H1 (cell line): ENCODE measurements around the gene TBX2. TPM values are rescaled to one million over a fixed set of nuclear protein-coding genes. Genes with fewer than 3 reads are reported as not detected.

Experiments used
- CTCF ChIA-PET: fragments of 300-600 bp; sonication (Branson Sonifier 250); formaldehyde crosslinking; loops from one replicate; lab custom pipeline; 2021; ENCODE audit not compliant: partially characterized antibody; lab: Charles Lee
- POLR2A ChIA-PET: fragments of 300-600 bp; sonication (Branson Sonifier 250); formaldehyde crosslinking; loops from one replicate; lab custom pipeline; 2021; ENCODE audit warnings: inconsistent platforms; ENCODE audit not compliant: partially characterized antibody; lab: Charles Lee
- DNase-seq, 2 experiments: peaks; one replicate each; pipeline versions ENCODE4 v3.0.0 to v3.0.0-alpha.2; 2010 to 2022; ENCODE audit warnings: low spot score in 2 of 2, low read depth in 1 of 2, mixed read lengths in 1 of 2
- FAIRE-seq: peaks from 2 replicates; lab custom pipeline; 2011; peaks lifted over from hg19 to GRCh38; lab: Jason Lieb, UNC
- H2AFZ ChIP-seq: 2 replicates; pipeline ENCODE4 v1.8.1; 2012; ENCODE audit warnings: low read length, inconsistent platforms
- H2AK5ac ChIP-seq: 2 replicates; pipeline ENCODE4 v1.6.1; 2013; ENCODE audit warnings: low read depth, low read length
- H2BK120ac ChIP-seq: replicated peaks from 2 replicates; pipeline ENCODE3; 2013; ENCODE audit warnings: low read depth, low read length, inconsistent platforms
- H2BK12ac ChIP-seq: 2 replicates; pipeline ENCODE4 v1.6.1; 2013; ENCODE audit warnings: low read depth, low read length
- H2BK15ac ChIP-seq: 2 replicates; pipeline ENCODE4 v1.6.1; 2013; ENCODE audit warnings: low read length
- H2BK20ac ChIP-seq: 2 replicates; pipeline ENCODE4 v1.6.1; 2013; ENCODE audit warnings: low read length
- H2BK5ac ChIP-seq: 2 replicates; pipeline ENCODE4 v1.6.1; 2013; ENCODE audit warnings: low read depth, low read length
- H3K14ac ChIP-seq: 2 replicates; pipeline ENCODE4 v1.6.1; 2013; ENCODE audit warnings: inconsistent platforms; ENCODE audit not compliant: insufficient read length
- H3K18ac ChIP-seq: 2 replicates; pipeline ENCODE4 v1.6.1; 2013; ENCODE audit warnings: low read length; ENCODE audit errors: extremely low read depth
- H3K23ac ChIP-seq: 2 replicates; pipeline ENCODE4 v1.6.1; 2013; ENCODE audit warnings: inconsistent platforms; ENCODE audit not compliant: insufficient read length
- H3K23me2 ChIP-seq: 2 replicates; pipeline ENCODE4 v1.6.1; 2013; ENCODE audit warnings: low read depth, low read length
- H3K27ac ChIP-seq: 2 replicates; pipeline ENCODE4 v1.6.1; 2011; ENCODE audit warnings: low read depth, low read length, inconsistent platforms
- H3K27me3 ChIP-seq, 4 experiments: replicated peaks in 1 of 4; 1 replicate in 1 of 4; 2 replicates in 3 of 4; pipeline versions ENCODE4 v1.6.1 to v1.8.1; 2011 to 2013; ENCODE audit warnings: low read length in 3 of 4, mild to moderate bottlenecking in 3 of 4, inconsistent platforms in 2 of 4, mixed read lengths in 2 of 4, moderate library complexity in 1 of 4; ENCODE audit not compliant: control insufficient read depth in 3 of 4, insufficient read depth in 3 of 4; ENCODE audit errors: extremely low read depth in 1 of 4
- H3K36me3 ChIP-seq, 4 experiments: 2 replicates each; pipeline versions ENCODE4 v1.6.1 to v1.8.1; 2011 to 2013; ENCODE audit warnings: mild to moderate bottlenecking in 4 of 4, low read length in 3 of 4, moderate library complexity in 2 of 4, control low read depth in 1 of 4, inconsistent platforms in 1 of 4; ENCODE audit not compliant: insufficient read depth in 4 of 4, control insufficient read depth in 2 of 4
- H3K4ac ChIP-seq: replicated peaks from 2 replicates; pipeline ENCODE3; 2013; ENCODE audit warnings: low read length, low read depth, mixed read lengths, inconsistent platforms; ENCODE audit not compliant: insufficient read length
- H3K4me1 ChIP-seq, 4 experiments: replicated peaks in 1 of 4; 1 replicate in 1 of 4; 2 replicates in 3 of 4; pipeline versions ENCODE4 v1.6.1 to v1.8.1; 2011 to 2013; ENCODE audit warnings: low read length in 3 of 4, inconsistent platforms in 2 of 4, mixed read lengths in 1 of 4; ENCODE audit not compliant: insufficient read depth in 4 of 4, control insufficient read depth in 3 of 4
- H3K4me2 ChIP-seq, 2 experiments: 2 replicates each; pipeline versions ENCODE4 v1.6.1 to v1.8.1; 2011 to 2013; ENCODE audit warnings: low read depth in 2 of 2, low read length in 2 of 2, control low read depth in 1 of 2, inconsistent platforms in 1 of 2, mild to moderate bottlenecking in 1 of 2; ENCODE audit not compliant: insufficient read depth in 1 of 2
- H3K4me3 ChIP-seq, 4 experiments: fragments of 200-600, 300-600 bp in 1 of 4; sonication (generic), shearing (Covaris generic), sonication (Bioruptor Twin) in 1 of 4; 2 replicates each; pipeline versions ENCODE4 v1.5.1 to v1.8.1; 2011 to 2016; ENCODE audit warnings: low read length in 4 of 4, low read depth in 3 of 4, control low read depth in 2 of 4, inconsistent platforms in 2 of 4, mild to moderate bottlenecking in 2 of 4, mixed read lengths in 1 of 4, moderate library complexity in 1 of 4; ENCODE audit not compliant: insufficient read depth in 2 of 4; ENCODE audit errors: extremely low read depth in 1 of 4
- H3K56ac ChIP-seq: replicated peaks from 2 replicates; pipeline ENCODE3; 2013; ENCODE audit warnings: low read depth, mild to moderate bottlenecking, mixed read lengths, low read length, inconsistent platforms; ENCODE audit not compliant: insufficient read length
- H3K79me1 ChIP-seq: 2 replicates; pipeline ENCODE4 v1.6.1; 2013; ENCODE audit warnings: low read depth, low read length, control low read depth
- H3K79me2 ChIP-seq, 2 experiments: 2 replicates each; pipeline versions ENCODE4 v1.6.1 to v1.8.1; 2012 to 2013; ENCODE audit warnings: low read length in 2 of 2, mild to moderate bottlenecking in 2 of 2, inconsistent platforms in 1 of 2; ENCODE audit not compliant: insufficient read depth in 2 of 2, control insufficient read depth in 1 of 2
- H3K9ac ChIP-seq, 4 experiments: replicated peaks in 1 of 4; 1 replicate in 1 of 4; 2 replicates in 3 of 4; pipeline versions ENCODE4 v1.6.1 to v1.8.1; 2011 to 2013; ENCODE audit warnings: low read depth in 3 of 4, low read length in 3 of 4, control low read depth in 2 of 4, mild to moderate bottlenecking in 2 of 4, moderate library complexity in 2 of 4, inconsistent platforms in 1 of 4; ENCODE audit errors: extremely low read depth in 1 of 4
- H3K9me3 ChIP-seq, 2 experiments: 2 replicates each; pipeline versions ENCODE4 v1.6.1 to v1.8.1; 2012 to 2013; ENCODE audit warnings: mild to moderate bottlenecking in 2 of 2, moderate library complexity in 2 of 2, control low read depth in 1 of 2, inconsistent platforms in 1 of 2, low read depth in 1 of 2, low read length in 1 of 2, mixed read lengths in 1 of 2; ENCODE audit not compliant: insufficient read depth in 2 of 2
- H4K20me1 ChIP-seq, 2 experiments: replicated peaks in 1 of 2; 2 replicates each; pipeline versions ENCODE3 to v1.8.1; 2011 to 2013; ENCODE audit warnings: inconsistent platforms in 2 of 2, low read length in 2 of 2, mild to moderate bottlenecking in 1 of 2; ENCODE audit not compliant: insufficient read depth in 2 of 2, control insufficient read depth in 1 of 2
- H4K5ac ChIP-seq: 2 replicates; pipeline ENCODE4 v1.6.1; 2013; ENCODE audit warnings: low read length, low read depth, mixed read lengths, inconsistent platforms; ENCODE audit not compliant: insufficient read length
- H4K8ac ChIP-seq: 2 replicates; pipeline ENCODE4 v1.8.0; 2013; ENCODE audit warnings: mild to moderate bottlenecking, moderate library complexity, low read length, inconsistent platforms; ENCODE audit not compliant: insufficient read depth; ENCODE audit errors: extremely low read depth
- H4K91ac ChIP-seq: replicated peaks from 2 replicates; pipeline ENCODE3; 2013; ENCODE audit warnings: low read length, mixed read lengths, inconsistent platforms; ENCODE audit not compliant: insufficient read length
- BRCA1 ChIP-seq: IDR thresholded peaks from 2 replicates; pipeline ENCODE4 v1.6.1; 2012; ENCODE audit warnings: low read depth, low read length, improper control_type of control experiment
- KDM5A ChIP-seq: fragments of 200-600 bp; IDR thresholded peaks from 2 replicates; pipeline ENCODE4 v1.7.1; 2012; ENCODE audit warnings: mild to moderate bottlenecking, low read length, inconsistent platforms, mixed read lengths
- NANOG ChIP-seq: IDR thresholded peaks from 2 replicates; pipeline ENCODE4 v1.6.1; 2011; ENCODE audit warnings: low read length, low read depth, mild to moderate bottlenecking, inconsistent platforms; ENCODE audit not compliant: insufficient read depth, poor library complexity, severe bottlenecking
- PHF8 ChIP-seq: fragments of 200-600 bp; sonication (generic); conservative IDR thresholded peaks from 2 replicates; pipeline ENCODE4 v1.7.1; 2012; ENCODE audit warnings: low read depth, mild to moderate bottlenecking, inconsistent platforms, low read length, moderate library complexity
- POLR2AphosphoS5 ChIP-seq: IDR thresholded peaks from 2 replicates; pipeline ENCODE4 v1.6.1; 2011; ENCODE audit warnings: low read depth, low read length
- RNF2 ChIP-seq: fragments of 200-900, 300-1000 bp; sonication (generic); IDR thresholded peaks from 2 replicates; pipeline ENCODE4 v1.7.1; 2016; ENCODE audit warnings: borderline replicate concordance, low read depth, mild to moderate bottlenecking, antibody characterized with exemption, low read length; ENCODE audit not compliant: poor library complexity, severe bottlenecking; ENCODE audit errors: missing control alignments
- SIN3A ChIP-seq, 2 experiments: IDR thresholded peaks in 1 of 2; conservative IDR thresholded peaks in 1 of 2; 2 replicates each; pipeline ENCODE4 v1.6.1; 2011 to 2012; ENCODE audit warnings: low read length in 2 of 2, improper control_type of control experiment in 1 of 2, low read depth in 1 of 2, mild to moderate bottlenecking in 1 of 2
- SP4 ChIP-seq: IDR thresholded peaks from 2 replicates; pipeline ENCODE4 v1.6.1; 2012; ENCODE audit warnings: low read length, inconsistent platforms
- SUZ12 ChIP-seq: fragments of 200-600 bp; sonication (generic); IDR thresholded peaks from 2 replicates; pipeline ENCODE4 v1.6.1; 2012; ENCODE audit warnings: mild to moderate bottlenecking, inconsistent platforms, low read length, moderate library complexity, mixed read lengths
- TAF7 ChIP-seq: optimal IDR thresholded peaks from 2 replicates; pipeline ENCODE3; 2011; ENCODE audit warnings: low read depth, mild to moderate bottlenecking, inconsistent platforms, low read length, moderate library complexity, borderline replicate concordance
- ZNF274 ChIP-seq: IDR thresholded peaks from 2 replicates; pipeline ENCODE4 v1.7.0; 2012; ENCODE audit warnings: low read length, borderline replicate concordance; ENCODE audit errors: extremely low read depth
- WGBS, 2 experiments: shearing (Covaris generic) in 1 of 2; methylation state at CpG; one replicate each; pipeline versions ENCODE4 v1.1.6 to v1.1.7; 2013 to 2015; ENCODE audit warnings: low lambda C conversion rate in 2 of 2, mixed read lengths in 2 of 2, inconsistent platforms in 1 of 2, low coverage in 1 of 2, missing lambda C conversion rate in 1 of 2; ENCODE audit not compliant: insufficient replicate concordance in 2 of 2, insufficient coverage in 1 of 2, insufficient read length in 1 of 2; ENCODE audit errors: extremely low coverage in 1 of 2, missing lambda C conversion rate in 1 of 2; 5-methylcytosine and 5-hydroxymethylcytosine counted together
- polyA plus RNA-seq, 7 experiments: library from polyadenylated mRNA; depleted of rRNA in 3 of 7; stranded (reverse) in 5 of 7; unstranded in 2 of 7; fragments of >200 nt in 5 of 7; fragments of 200-250 nt in 2 of 7; gene quantifications; 1 replicate in 5 of 7; 2 replicates in 1 of 7; 4 replicates in 1 of 7; pipeline versions ENCODE4 v1.2.1 to v1.2.3, GENCODE V29; 2011 to 2013; ENCODE audit warnings: missing spikeins in 2 of 7, mixed read lengths in 2 of 7
- total RNA-seq: library from RNA; stranded (reverse); fragmentation: NEBNext Ultra II Directional; extraction: Animal tissue kit (Norgen Biotek cat#: 25700); gene quantifications from 2 replicates; pipeline ENCODE4 v1.2.1, GENCODE V29; 2021
- TF ChIP-seq, protein P1 (sequence below): IDR thresholded peaks from 2 replicates; pipeline ENCODE4 v1.6.1; 2012; ENCODE audit warnings: low read length, inconsistent platforms

TBX2 gene
- total and polyA plus RNA-seq, 2 of the 8 experiments (the other 6 are each of a cell fraction or from before 2014, with no cell fraction given): not detected

GRCh38 chr17:61411011-61411260, 11.3 kb downstream of the TBX2 start:
- no peak overlapping the region for H2BK20ac ChIP-seq
- ChIA-PET CTCF (interaction anchor here (0.7 to 8.8 kb wide), 8 partner anchors 10 to 560 kb away, joined by 3 to 108 read pairs (median 7); partner anchors contain the start of gene TBX2), POLR2A (no interaction called here)
- H3K4ac ChIP-seq: no peak overlapping the region
- H3K56ac ChIP-seq: no peak overlapping the region
- no peak overlapping the region for H4K8ac ChIP-seq
- no peak overlapping the region for H4K5ac ChIP-seq
- no peak overlapping the region for H3K9ac ChIP-seq
- DNase-seq (no peak), FAIRE-seq (no peak)
- peaks cover 0 to 20% (median 11%) of the 10 kb centered on the region in 4 experiments; a peak in 5 of 7 replicates for H3K4me1 ChIP-seq
- peak overlapping the region; percentile 50 to 65 (median 58) for H3K4me3 ChIP-seq
- no peak overlapping the region for H3K27ac ChIP-seq
- H3K27me3 ChIP-seq: peaks cover 57 to 99% (median 92%) of the 10 kb centered on the region in 4 experiments
- no peak overlapping the region for H3K23ac ChIP-seq
- H2AFZ ChIP-seq: no peak overlapping the region
- no peaks in the 10 kb centered on the region for H3K79me2 ChIP-seq
- no peak overlapping the region for H3K14ac ChIP-seq
- no peaks in the 10 kb centered on the region for H3K79me1 ChIP-seq
- WGBS, 2 experiments: 20% methylated on average over 1 of the region's 29 CpGs; no CpG with 5 or more reads in 1 of the 2 experiments
- peaks cover 0 to 2% (median 0%) of the 10 kb centered on the region in 4 experiments; a peak in 1 of 8 replicates for H3K36me3 ChIP-seq
- H3K23me2 ChIP-seq: peaks cover 16% of the 10 kb centered on the region
- H3K18ac ChIP-seq: no peak overlapping the region
- H2BK12ac ChIP-seq: no peak overlapping the region
- H3K4me2 ChIP-seq: peak overlapping the region; percentile 73 to 93
- no peak overlapping the region for H2BK15ac ChIP-seq
- no peak overlapping the region for H4K91ac ChIP-seq
- no peak overlapping the region for H2AK5ac ChIP-seq
- peaks cover 17% of the 10 kb centered on the region in 2 experiments for H4K20me1 ChIP-seq
- no peak overlapping the region for H2BK120ac ChIP-seq
- no peaks in the 10 kb centered on the region; a peak in 1 of 4 replicates for H3K9me3 ChIP-seq
- no peak overlapping the region for H2BK5ac ChIP-seq
- TF ChIP-seq RNF2: no peak
- no peak for TF ChIP-seq TAF7
- TF ChIP-seq ZNF274: no peak
- TF ChIP-seq NANOG: no peak
- no peak; the same call in 1 of the 2 replicates for TF ChIP-seq SUZ12
- TF ChIP-seq KDM5A: no peak
- TF ChIP-seq SP4: no peak
- TF ChIP-seq POLR2AphosphoS5: no peak
- TF ChIP-seq PHF8: no peak
- no peak for TF ChIP-seq SIN3A (conservative IDR thresholded peaks at IDR 0.05 in 1 of 2, IDR thresholded peaks at IDR 0.05 in 1 of 2; ENCODE audit: low read depth in 1 of 2, low read length in 2 of 2)
- TF ChIP-seq BRCA1: no peak
- TF ChIP-seq, protein P1, sequence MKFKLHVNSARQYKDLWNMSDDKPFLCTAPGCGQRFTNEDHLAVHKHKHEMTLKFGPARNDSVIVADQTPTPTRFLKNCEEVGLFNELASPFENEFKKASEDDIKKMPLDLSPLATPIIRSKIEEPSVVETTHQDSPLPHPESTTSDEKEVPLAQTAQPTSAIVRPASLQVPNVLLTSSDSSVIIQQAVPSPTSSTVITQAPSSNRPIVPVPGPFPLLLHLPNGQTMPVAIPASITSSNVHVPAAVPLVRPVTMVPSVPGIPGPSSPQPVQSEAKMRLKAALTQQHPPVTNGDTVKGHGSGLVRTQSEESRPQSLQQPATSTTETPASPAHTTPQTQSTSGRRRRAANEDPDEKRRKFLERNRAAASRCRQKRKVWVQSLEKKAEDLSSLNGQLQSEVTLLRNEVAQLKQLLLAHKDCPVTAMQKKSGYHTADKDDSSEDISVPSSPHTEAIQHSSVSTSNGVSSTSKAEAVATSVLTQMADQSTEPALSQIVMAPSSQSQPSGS: no peak
